Fibroblast of peridontal ligament (primary cell): ENCODE data around the gene ASB3.
"Not testable (repeated sequence)": the region's sequence is repeated elsewhere in the genome, so short reads cannot be mapped to it uniquely, and the experiment has no call there.

ENCODE experiments used
- DNase-seq: peaks from one replicate; pipeline ENCODE4 v3.0.0-alpha.2; 2010; ENCODE audit errors: extremely low read depth

Gene ASB3

DNA sequence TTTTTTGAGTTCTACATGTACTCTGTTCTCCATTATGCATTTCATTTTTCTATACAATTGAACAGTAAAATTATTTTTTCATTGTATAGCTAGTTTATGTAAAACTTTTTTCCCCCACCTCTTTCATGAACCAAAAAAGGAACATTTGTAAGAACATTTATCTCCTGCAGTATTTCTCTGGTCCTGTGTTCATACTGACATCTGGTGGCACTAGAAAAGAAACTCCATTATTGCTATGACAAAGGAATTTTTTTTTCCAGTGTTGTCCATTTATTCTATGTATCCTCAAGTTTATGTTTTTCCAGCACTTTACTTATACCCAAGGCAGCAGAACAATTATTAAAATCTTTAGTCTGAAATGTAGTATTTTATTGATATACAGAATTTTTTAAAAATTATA lies 46.6 kb downstream of the ASB3 start:
- DNase-seq = peak; percentile 77

DNA sequence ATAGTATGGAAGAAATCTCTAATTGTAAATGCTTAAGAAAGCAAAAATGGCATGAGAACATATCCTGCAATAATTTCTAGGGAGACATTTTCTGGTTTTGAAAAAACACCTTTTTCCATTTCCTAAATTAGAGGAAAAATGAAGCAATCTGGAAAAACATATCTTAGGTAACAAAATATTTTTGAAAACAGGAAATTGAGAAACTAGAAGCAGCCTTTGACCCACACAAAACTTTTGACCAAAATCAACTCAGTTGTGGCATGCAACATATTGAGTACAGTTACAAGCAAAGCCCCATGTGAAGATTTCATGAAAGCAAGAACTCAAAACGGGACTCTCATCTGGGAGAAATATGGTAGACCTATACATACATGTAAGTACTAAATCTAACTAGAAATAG lies 47.7 kb downstream of the ASB3 start:
- DNase-seq = no peak

DNA sequence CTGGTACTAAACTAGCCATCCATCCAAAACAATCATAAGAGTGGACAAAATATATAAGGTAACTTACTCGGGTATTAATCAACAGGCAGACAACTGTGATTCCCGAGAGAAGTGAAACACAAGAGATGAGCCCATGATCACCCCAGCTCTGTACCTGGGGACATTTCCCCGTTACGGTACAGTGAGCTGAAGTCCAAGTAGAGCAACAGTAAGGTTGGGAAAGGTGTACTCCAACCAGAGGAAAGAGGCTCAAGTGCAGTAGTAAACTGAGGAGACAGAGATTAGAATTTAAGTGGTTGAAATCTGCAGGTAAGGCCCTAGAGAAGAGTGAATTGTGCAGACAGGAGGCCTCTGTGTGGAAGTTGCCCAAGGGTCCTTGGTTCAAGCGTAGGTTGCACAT lies 49.7 kb downstream of the ASB3 start:
- no peak for DNase-seq

DNA sequence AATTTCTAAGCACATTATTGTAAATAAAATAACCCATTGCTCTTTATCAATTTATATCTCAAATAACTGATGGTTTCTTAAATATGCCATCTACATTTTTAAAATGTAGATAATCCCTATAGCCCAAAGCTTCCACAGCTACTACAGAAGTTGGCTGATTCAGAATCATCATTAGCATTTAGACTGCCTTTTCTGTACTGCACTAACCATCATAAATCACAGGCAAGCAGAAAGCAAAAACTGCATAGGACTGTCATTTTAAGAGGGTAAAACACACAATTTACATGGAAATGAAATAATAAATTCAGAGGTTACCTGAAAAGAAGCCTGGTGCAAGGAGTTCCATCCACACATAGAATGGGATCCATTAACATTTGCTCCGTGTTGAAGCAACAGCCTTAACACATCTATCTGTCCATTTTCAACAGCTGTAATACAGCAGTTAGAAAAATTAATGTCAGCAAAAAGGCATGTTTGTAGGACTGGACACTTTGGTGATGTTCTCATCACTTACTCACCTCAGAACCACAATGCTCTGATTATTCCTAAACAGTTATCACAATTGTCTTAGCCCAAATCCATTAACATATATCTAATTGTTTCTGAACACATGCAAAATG lies 57.5 kb downstream of the ASB3 start:
- DNase-seq = no peak

DNA sequence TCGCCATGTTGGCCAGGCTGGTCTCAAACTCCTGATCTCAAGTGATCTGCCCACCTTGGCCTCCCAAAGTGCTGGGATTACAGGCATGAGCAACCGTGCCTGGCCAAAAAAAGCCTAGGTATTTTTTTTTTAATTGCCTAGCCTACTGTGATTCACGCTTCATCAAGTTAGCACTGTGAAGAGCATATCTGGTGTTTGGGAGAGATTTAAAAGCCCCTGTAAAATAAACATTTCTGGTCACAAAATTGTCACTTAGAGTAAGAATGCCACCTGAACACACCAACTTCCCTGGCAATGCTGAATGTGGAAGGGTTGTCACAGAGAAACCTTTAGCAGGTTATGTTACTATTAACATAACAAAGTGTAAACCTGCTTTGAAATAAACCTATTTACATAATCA lies 58.8 kb downstream of the ASB3 start:
- DNase-seq = no peak

DNA sequence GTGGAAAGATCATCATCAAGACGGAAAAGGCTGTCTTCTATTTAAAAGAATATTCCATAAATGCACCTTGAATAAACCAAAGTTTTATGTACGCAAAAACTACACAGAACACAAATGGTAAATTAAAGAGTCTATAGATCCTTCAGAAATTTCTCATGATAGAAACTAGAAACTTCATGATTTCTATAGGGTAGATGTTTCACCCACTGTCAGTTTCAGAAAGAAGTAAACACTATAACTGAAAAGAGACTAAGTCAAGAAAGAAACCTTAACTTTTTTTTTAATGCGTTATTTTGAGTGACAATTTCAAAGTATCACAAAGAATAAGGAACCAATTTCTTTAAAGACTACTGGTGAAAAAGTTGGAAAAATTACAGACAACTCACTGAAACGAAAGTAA lies 61.1 kb downstream of the ASB3 start:
- no peak for DNase-seq

DNA sequence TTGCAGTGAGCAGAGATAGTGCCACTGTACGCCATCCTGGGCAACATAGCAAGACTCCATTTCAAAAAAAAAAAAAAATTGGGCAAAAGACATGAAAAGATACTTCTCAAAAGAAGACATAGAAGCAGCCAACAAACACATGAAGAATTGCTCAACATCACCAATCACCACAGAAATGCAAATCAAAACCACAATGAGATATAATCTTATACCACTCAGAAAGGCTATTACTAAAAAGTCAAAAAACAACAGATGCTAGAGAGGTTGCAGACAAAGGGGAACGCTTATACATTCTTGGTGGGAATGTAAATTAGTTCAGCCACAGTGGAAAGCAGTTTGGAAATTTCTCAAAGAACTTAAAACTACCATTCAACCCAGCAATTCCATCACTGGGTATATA lies 62.2 kb downstream of the ASB3 start:
- peak; percentile 91 for DNase-seq

DNA sequence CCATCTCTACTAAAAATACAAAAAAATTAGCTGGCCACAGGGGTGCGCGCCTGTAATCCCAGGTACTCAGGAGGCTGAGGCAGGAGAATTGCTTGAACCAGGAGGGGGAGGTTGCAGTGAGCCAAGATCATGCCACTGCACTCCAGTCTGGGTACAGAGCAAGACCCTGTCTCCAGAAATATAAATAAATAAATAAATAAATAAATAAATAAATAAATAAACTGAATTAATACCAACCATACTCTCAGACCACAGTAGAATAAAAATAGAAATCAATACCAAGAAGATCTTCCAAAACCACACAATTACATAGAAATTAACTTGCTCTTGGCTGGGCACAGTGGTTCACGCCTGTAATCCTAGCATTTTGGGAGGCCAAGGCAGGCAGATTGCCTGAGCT lies 65.8 kb downstream of the ASB3 start:
- DNase-seq = not testable (repeated sequence)

DNA sequence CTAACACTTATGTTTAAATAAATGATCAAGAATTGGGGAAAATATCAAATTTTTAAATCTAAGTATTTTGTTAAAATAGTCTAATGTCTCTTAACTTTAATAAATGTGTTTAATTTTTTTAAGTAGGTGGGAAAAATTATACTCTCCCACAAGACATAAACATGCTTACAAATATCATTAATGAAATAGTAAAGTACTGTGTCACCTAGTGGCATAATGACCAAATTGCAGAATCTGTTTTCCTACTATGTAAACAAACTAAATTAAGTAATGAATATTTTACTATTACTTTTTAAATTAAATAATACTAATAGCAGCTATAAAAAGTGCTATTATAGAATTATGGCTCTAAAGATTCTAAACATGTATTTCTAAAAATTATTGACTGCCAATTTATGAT lies 71.2 kb downstream of the ASB3 start:
- peak; percentile 25 for DNase-seq

DNA sequence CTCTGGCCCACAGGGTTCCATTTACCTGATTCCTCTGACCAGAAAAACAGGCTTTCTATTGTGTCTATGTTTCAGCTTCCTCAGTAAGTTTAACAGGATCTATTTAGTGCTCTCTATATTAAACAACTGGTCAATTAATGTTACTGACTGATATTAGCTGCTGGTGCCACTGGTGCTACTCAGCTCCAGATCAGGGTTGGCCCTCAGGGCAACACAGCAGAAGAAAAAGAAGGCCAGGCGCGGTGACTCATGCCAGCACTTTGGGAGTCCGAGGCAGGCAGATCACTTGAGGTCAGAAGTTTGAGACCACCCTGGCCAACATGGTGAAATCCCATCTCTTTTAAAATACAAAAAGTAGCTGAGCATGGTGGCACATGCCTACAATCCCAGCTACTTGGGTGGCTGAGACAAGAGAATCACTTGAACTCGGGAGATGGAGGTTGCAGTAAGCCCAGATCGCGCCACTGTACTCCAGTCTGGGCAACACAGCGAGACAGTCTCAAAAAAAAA lies 75.4 kb downstream of the ASB3 start:
- no peak for DNase-seq

DNA sequence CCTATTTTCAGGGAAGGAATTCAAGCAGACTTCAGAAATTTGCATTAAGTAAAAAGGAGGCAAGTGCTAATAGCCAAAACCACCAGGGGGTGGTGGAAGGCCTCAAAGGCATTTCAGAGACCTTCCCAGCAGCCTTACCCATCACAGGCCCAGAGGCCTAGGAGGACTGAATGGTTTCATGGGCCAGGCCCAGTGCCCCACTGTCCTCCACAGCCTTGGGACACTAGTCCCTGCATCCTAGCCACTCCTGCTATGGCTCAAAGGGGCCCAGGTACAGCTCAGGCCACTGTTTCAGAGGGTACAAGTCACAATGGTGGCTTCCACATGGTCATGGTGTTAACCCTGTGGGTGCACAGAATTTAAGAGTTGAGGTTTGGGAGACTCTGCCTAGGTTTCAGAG lies 77.8 kb downstream of the ASB3 start:
- DNase-seq = no peak

DNA sequence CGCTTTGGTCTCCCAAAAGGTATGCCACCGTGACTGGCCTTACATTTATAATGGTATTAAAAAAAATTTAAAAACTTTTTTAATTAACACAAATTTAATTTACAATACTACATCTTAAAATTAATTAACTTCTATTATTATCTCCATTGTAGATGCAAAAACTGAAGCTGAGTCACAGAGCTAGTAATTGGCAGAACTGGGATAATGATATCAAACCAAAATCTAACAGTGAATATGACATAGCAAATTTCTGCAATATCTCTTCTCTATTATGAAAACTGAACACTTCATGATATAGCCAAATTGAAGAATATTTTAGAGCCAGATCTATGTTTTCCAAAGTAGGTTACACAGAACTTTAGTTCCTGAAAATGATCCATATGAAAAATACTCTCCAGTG lies 85.5 kb downstream of the ASB3 start:
- DNase-seq = no peak

DNA sequence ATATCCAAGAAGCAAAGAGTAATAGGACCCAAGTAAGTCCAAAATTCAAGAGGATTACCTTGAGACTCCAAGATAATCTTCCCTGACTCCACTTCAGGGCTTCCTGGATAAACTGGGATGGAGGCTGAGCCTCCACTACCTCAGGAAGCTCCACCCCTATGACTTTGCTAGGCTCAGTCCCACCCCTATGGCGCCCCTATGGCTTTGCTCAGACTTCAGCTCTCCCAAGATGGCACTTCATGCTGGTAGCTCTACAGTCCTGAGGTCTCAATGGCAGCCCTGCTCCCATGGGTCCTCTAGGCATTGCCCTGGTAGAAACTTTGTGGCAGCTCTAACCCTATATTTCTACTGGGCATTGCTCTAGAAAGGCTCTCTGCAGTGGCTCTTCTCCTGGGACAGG lies 89.1 kb downstream of the ASB3 start:
- no peak for DNase-seq

DNA sequence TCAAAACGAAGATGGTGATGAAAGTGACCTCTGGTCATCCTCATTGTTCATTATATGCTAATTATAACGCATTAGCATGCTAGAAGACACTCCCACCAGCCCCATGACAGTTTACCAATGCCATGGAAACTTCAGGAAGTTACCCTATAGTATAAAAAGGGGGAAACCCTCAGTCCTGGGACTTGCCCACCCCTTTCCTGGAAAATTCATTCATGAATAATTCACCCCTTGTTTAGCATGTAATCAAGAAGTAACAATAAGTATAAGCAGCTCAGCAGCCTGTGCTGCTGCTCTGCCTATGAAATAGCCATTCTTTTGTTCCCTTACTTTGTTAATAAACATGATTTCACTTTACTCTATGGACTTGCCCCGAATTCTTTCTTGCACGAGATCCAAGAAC lies 89.7 kb downstream of the ASB3 start:
- no peak for DNase-seq

DNA sequence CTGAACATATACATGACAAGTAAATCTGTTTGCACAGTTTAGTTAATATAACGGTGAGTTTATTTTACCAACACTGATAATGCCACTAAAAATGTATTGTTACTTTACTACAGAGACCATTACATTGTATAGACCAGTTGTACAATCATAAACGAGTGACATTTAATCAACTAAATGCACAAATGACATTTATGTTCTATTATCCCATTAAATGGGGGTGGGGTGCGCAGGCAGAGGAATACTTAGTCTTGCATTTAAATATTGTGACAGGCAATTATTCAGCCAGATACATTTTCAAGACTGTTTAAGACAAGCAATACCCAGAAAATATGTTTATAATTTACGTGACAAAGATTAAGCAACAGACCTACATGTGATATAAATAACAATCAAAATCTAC lies 91.2 kb downstream of the ASB3 start:
- no peak for DNase-seq

DNA sequence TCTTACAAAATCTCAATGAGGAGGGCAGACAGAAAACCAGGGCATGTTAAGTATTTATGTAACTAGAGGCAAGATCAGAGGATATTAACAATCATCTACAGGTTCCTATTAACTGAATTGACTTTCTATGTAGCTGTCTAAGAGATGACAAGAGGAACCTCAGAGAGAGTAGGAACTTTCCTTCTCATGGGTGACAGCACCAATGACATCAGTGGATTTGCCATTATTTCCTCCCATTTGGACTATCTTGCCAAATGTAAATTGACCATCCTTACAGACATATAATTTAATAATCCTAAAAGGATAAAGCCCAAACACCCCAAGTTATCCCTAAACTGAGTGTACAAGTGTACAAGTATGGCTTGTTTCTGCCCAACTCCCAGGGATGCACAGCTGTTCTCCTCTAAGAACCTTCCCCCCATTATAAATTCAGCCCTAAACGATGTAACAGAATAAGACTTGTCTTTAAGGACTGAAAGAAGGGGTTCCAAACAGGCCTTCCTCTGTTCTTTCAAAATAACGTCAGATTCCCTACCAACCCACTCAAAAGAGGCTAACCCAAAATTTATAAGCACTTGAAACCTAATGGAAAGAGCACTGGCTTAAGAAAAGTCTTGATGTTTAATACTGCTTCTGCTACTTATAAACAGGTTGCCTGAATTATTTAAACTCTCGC lies 92.5 kb downstream of the ASB3 start:
- no peak for DNase-seq

DNA sequence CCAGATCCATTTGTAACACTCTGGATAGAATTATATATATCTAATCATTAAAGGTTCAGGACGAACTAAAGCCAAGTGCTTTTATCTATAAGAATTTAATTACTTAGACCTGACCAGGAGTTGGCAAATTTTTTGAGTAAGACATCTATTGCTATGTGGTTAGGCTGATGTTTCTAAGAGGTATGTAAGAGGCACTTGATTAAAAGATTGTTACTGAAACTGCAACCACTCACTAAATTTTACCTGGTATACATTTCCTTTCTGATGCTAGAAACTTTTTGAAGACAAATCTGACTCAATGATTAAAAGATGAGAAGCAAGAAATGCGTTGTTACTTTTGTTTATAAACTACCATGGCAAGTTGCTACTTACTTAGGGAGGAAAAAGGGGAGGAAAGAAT lies 95.9 kb downstream of the ASB3 start:
- DNase-seq = no peak

DNA sequence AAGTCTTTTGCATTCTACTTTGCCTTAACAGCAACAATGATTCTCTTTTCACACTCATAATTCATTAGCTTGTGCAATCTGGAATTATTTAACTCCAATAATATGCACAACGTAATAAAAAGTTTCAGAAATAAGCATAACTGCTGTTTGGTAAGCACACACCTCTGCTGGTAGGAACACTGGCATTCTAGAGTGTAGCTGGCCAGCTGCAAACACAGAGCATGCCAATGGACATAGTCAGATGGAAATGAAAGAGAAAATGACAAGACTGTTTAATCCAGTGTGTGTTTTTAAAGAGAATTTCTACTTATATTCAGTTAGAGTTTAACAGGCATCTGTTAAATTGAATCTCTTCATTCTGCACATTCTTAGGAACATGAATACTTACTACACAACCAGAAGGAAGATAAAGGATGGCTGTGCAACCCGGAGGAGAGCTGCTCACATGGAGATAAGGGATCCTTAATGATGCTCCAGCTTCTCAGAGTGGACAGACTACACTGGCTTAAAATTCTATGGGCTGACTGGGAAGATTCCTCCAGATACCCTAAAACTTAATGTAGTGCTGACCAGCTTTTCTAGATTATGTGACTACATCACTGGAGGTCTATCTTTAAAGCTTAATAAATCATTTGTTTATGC lies 113.8 kb downstream of the ASB3 start:
- DNase-seq = peak; percentile 37

DNA sequence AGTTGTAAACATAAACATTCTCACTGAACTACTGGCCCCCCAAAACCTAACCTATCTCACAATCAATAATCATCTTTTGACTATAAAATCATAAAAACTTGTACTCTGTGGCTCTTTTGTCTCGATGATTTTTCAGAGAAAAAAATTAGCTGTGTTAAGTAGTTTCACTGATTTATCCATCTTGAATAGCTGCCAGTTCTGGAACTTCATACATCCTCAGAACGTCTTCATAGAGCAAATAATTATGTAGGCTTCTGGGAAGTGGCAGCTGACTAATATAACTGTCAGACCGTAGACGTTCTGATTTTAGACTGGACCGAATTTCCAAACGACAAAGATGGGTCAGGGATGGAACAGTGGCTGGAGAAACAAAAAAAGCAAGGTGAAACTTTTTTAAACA lies 116.4 kb downstream of the ASB3 start:
- no peak for DNase-seq

DNA sequence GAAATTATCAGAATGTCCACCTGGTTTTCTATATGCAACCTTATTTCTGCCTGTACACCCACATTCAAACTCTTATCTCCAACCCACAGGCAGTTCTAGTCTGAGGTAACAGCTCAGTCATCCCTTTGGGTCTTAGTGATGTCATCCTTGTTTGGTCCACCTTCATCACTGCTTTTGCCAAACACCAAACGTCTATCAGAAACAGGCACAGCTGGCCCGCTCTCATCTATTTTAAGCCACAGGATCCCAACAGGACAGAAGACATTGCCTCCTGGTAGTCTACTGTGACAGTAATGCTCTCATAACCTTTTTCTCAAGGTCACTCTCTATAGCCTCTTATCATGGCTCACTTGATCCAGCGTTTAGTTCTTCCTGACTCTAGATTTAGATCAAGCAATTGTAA lies 118.1 kb downstream of the ASB3 start:
- DNase-seq = no peak

DNA sequence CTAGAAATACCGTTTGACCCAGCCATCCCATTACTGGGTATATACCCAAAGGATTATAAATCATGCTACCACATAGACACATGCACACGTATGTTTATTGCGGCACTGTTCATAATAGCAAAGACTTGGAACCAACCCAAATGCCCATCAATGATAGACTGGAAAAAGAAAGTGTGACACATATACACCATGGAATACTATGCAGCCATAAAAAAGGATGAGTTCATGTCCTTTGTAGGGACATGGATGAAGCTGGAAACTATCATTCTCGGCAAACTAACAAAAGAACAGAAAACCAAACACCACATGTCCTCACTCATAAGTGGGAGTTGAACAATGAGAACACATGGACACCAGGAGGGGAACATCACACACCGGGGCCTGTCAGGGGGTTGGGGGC lies 119.6 kb downstream of the ASB3 start:
- not testable (repeated sequence) for DNase-seq

DNA sequence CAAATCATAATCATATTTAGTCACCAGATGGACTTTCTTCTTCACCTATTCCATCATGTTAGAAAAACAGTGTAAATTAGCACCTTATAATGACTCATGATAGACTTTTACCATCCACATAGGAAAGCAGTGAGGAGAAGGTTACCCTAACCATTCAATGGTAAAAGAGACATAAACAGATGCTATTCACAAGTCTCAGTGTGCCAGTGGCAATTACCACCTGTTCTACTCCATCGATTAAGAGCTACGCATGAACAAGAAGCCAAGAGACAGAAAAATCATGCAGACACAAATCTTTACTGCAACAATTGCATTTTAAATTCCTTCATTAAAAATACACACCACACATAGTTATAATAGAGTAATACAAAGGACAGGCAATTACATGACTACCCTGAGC lies 125.9 kb downstream of the ASB3 start:
- no peak for DNase-seq

DNA sequence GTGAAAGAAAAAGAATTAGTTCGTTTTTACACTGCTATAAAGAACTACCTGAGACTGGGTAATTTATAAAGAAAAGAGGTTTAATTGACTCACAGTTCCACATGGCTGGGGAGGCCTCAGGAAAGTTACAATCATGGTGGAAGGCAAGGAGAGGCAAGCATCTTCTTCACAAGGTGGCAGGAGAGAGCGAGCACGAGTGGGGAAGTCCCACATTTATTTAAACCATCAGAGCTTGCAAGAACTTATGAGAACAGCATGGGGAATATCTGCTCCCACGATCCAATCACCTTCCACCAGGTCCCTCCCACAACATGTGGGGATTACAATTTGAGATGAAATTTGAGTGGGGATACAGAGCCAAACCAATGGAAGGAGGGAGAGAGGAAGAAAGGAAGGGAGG lies 128.3 kb downstream of the ASB3 start:
- DNase-seq = not testable (repeated sequence)
